ENCODE data around the gene BBS9.
A peak's percentile ranks its signal among the peaks of the same experiment; 100 is the strongest.

BBS9 gene

GRCh38 chr7:33118383-33118782 is 11.0 kb upstream of the BBS9 start:
- FAIRE-seq: no peak
- no peak for DNase-seq (ENCODE audit: extremely low spot score, insufficient read length, low read depth)

GRCh38 chr7:33127085-33127484 is 2.3 kb upstream of the BBS9 start:
- FAIRE-seq (no peak), DNase-seq (ENCODE audit: extremely low spot score, insufficient read length, low read depth) (no peak)

GRCh38 chr7:33128631-33128989 is 754 bp upstream of the BBS9 start:
- FAIRE-seq (no peak), DNase-seq (ENCODE audit: extremely low spot score, insufficient read length, low read depth) (no peak)

- no peak for DNase-seq (ENCODE audit: extremely low spot score, insufficient read length, low read depth)
- FAIRE-seq: no peak
Measured at GRCh38 chr7:33129806-33130153, 416 bp downstream of the BBS9 start.

GRCh38 chr7:33130184-33130583 is 820 bp downstream of the BBS9 start:
- DNase-seq (ENCODE audit: extremely low spot score, insufficient read length, low read depth) (no peak), FAIRE-seq (no peak)

- DNase-seq (ENCODE audit: extremely low spot score, insufficient read length, low read depth) (no peak), FAIRE-seq (no peak)
Measured at GRCh38 chr7:33137103-33137502, 7.7 kb downstream of the BBS9 start.

GRCh38 chr7:33142585-33142984 is 13.2 kb downstream of the BBS9 start:
- DNase-seq (ENCODE audit: extremely low spot score, insufficient read length, low read depth) (no peak), FAIRE-seq (no peak)

GRCh38 chr7:33143996-33144718 is 14.8 kb downstream of the BBS9 start:
- FAIRE-seq (no peak), DNase-seq (ENCODE audit: extremely low spot score, insufficient read length, low read depth) (no peak)

- DNase-seq (ENCODE audit: extremely low spot score, insufficient read length, low read depth) (no peak), FAIRE-seq (no peak)
Measured at GRCh38 chr7:33145156-33145555, 15.8 kb downstream of the BBS9 start.

GRCh38 chr7:33152087-33152486 is 22.7 kb downstream of the BBS9 start:
- no peak for DNase-seq (ENCODE audit: extremely low spot score, insufficient read length, low read depth)
- FAIRE-seq: no peak

GRCh38 chr7:33155811-33156210 is 26.4 kb downstream of the BBS9 start:
- no peak for FAIRE-seq
- no peak for DNase-seq (ENCODE audit: extremely low spot score, insufficient read length, low read depth)

- no peak for FAIRE-seq
- no peak for DNase-seq (ENCODE audit: extremely low spot score, insufficient read length, low read depth)
Measured at GRCh38 chr7:33156441-33156840, 27.1 kb downstream of the BBS9 start.

- FAIRE-seq (no peak), DNase-seq (ENCODE audit: extremely low spot score, insufficient read length, low read depth) (no peak)
Measured at GRCh38 chr7:33157311-33157710, 27.9 kb downstream of the BBS9 start.

GRCh38 chr7:33157781-33158180 is 28.4 kb downstream of the BBS9 start:
- DNase-seq (ENCODE audit: extremely low spot score, insufficient read length, low read depth): no peak
- no peak for FAIRE-seq

GRCh38 chr7:33177876-33178275 is 48.5 kb downstream of the BBS9 start:
- FAIRE-seq: no peak
- no peak for DNase-seq (ENCODE audit: extremely low spot score, insufficient read length, low read depth)

GRCh38 chr7:33179519-33179918 is 50.2 kb downstream of the BBS9 start:
- no peak for DNase-seq (ENCODE audit: extremely low spot score, insufficient read length, low read depth)
- FAIRE-seq: no peak

- no peak for FAIRE-seq
- no peak for DNase-seq (ENCODE audit: extremely low spot score, insufficient read length, low read depth)
Measured at GRCh38 chr7:33183504-33183903, 54.1 kb downstream of the BBS9 start.

GRCh38 chr7:33184828-33185227 is 55.5 kb downstream of the BBS9 start:
- no peak for DNase-seq (ENCODE audit: extremely low spot score, insufficient read length, low read depth)
- no peak for FAIRE-seq

GRCh38 chr7:33185786-33186185 is 56.4 kb downstream of the BBS9 start:
- peak; percentile 61 for FAIRE-seq
- no peak for DNase-seq (ENCODE audit: extremely low spot score, insufficient read length, low read depth)

- FAIRE-seq (no peak), DNase-seq (ENCODE audit: extremely low spot score, insufficient read length, low read depth) (no peak)
Measured at GRCh38 chr7:33186192-33186591, 56.8 kb downstream of the BBS9 start.

- FAIRE-seq: no peak
Measured at GRCh38 chr7:33190688-33191304, 61.4 kb downstream of the BBS9 start.

GRCh38 chr7:33191340-33191739 is 62.0 kb downstream of the BBS9 start:
- no peak for DNase-seq (ENCODE audit: extremely low spot score, insufficient read length, low read depth)
- FAIRE-seq: peak; percentile 45

More at GRCh38 chr7:33190688-33191304, 61.4 kb downstream of the BBS9 start:
- DNase-seq (ENCODE audit: extremely low spot score, insufficient read length, low read depth): no peak

Data from GM18507 (cell line).